Stimulated activated CD8-positive, alpha-beta memory T cell treated with anti-CD3 and anti-CD28 coated beads, Interleukin-12 subunit alpha, Interleukin-12 subunit beta, amount 100 ng/mL, for 1 hour (primary cell): Measurements from ENCODE around the gene SLC25A46.
"Not testable (repeated sequence)": the region's sequence is repeated elsewhere in the genome, so short reads cannot be mapped to it uniquely, and the experiment has no call there.

Experiments
- DNase-seq: peaks from one replicate; pipeline ENCODE4 v3.0.0-alpha.2; 2020; ENCODE audit warnings: low read depth

The SLC25A46 gene

GRCh38 chr5:110757118-110757729 lies 18.4 kb downstream of the SLC25A46 start:
- no peak for DNase-seq

GRCh38 chr5:110760158-110760557 lies 21.4 kb downstream of the SLC25A46 start:
- no peak for DNase-seq

GRCh38 chr5:110768138-110768860 lies 29.5 kb downstream of the SLC25A46 start:
- no peak for DNase-seq

- DNase-seq, result no peak
Measured at GRCh38 chr5:110769000-110769681, 30.3 kb downstream of the SLC25A46 start.

GRCh38 chr5:110770286-110770685 lies 31.5 kb downstream of the SLC25A46 start:
- no peak for DNase-seq

GRCh38 chr5:110784901-110785300 lies 46.1 kb downstream of the SLC25A46 start:
- no peak for DNase-seq

GRCh38 chr5:110785356-110785755 lies 46.5 kb downstream of the SLC25A46 start:
- DNase-seq, result no peak

GRCh38 chr5:110788006-110788405 lies 49.2 kb downstream of the SLC25A46 start:
- not testable (repeated sequence) for DNase-seq

GRCh38 chr5:110790673-110791072 lies 51.9 kb downstream of the SLC25A46 start:
- no peak for DNase-seq

GRCh38 chr5:110802998-110803397 lies 64.2 kb downstream of the SLC25A46 start:
- DNase-seq, result no peak

- DNase-seq, result no peak
Measured at GRCh38 chr5:110803467-110804326, 64.9 kb downstream of the SLC25A46 start.

GRCh38 chr5:110807169-110807568 lies 68.4 kb downstream of the SLC25A46 start:
- DNase-seq, result no peak

GRCh38 chr5:110809006-110809405 lies 70.2 kb downstream of the SLC25A46 start:
- no peak for DNase-seq
